Left cardiac atrium (tissue), 4 donors: Measurements from ENCODE around the gene SURF6. TPM values are rescaled to one million over a fixed set of nuclear protein-coding genes. Genes with fewer than 3 reads are reported as not detected.
"Not testable (repeated sequence)": the region's sequence is repeated elsewhere in the genome, so short reads cannot be mapped to it uniquely, and the experiment has no call there.

Experiments
- ATAC-seq, 2 donors: fragments of 200-7000 bp; cut with Tn5 transposase; one replicate each; pipeline ENCODE4 v1.9.1; 2020; ENCODE audit warnings: mild to moderate bottlenecking in 2 of 2, moderate library complexity in 2 of 2
- DNase-seq: peaks from one replicate; pipeline ENCODE4 v3.0.0-alpha.2; 2020
- intact Hi-C, 2 donors: fragments of 100-400 bp; cut with DNase I; formaldehyde crosslinking; loops; one replicate each; pipeline versions ENCODE4 v1.14.1 to v1.15.1; 2022 to 2023
- total RNA-seq, 2 donors: library from RNA; stranded (reverse); fragmentation: NEBNext Ultra II Directional; extraction: Animal tissue kit (Norgen Biotek cat#: 25700); gene quantifications; one replicate each; pipeline ENCODE4 v1.2.1, GENCODE V29; 2021
- donor health status: DM: no; HTN: yes; CAD: no.
- donor health status: DM: no; HTN: yes; CAD: no; lungs with severe emphysema.
- donor health status: DM: yes; HTN: yes; CAD: no.
- donor health status: Dilated cardiomyopathy.

Gene SURF6
- total RNA-seq, 2 donors from 2014 or later, result 11.1 to 12.2 TPM

- DNase-seq (no peak), ATAC-seq (no peak)
- intact Hi-C loops, result no loop called here
Observed at GRCh38 chr9:133333011-133333410, 3.0 kb downstream of the SURF6 start.

- intact Hi-C loops, result no loop called here
- no peak for DNase-seq
- no peak for ATAC-seq
Observed at GRCh38 chr9:133332381-133332730, 3.6 kb downstream of the SURF6 start.

GRCh38 chr9:133331641-133332380, 4.2 kb downstream of the SURF6 start:
- no peak for DNase-seq
- intact Hi-C loops, result no loop called here
- no peak for ATAC-seq

GRCh38 chr9:133331221-133331620, 4.8 kb downstream of the SURF6 start:
- intact Hi-C loops, result no loop called here
- ATAC-seq (no peak), DNase-seq (no peak)

- ATAC-seq, DNase-seq: not testable (repeated sequence)
Observed at GRCh38 chr9:133329306-133330156, 6.5 kb downstream of the SURF6 start.

GRCh38 chr9:133327834-133328484, 8.0 kb downstream of the SURF6 start:
- no peak for ATAC-seq
- DNase-seq, result no peak
- intact Hi-C loops, result loop anchor here (5.0 kb wide), 1 partner anchor 141 kb away; no protein-coding TSS in a partner anchor

More at GRCh38 chr9:133329306-133330156, 6.5 kb downstream of the SURF6 start:
- intact Hi-C loops, result loop anchor here (5.0 kb wide), 1 partner anchor 142 kb away; no protein-coding TSS in a partner anchor

- DNase-seq, ATAC-seq: not testable (repeated sequence)
- intact Hi-C loops, result loop anchor here (5.0 kb wide), 1 partner anchor 140 kb away; no protein-coding TSS in a partner anchor
Observed at GRCh38 chr9:133327021-133327420, 9.0 kb downstream of the SURF6 start.

- intact Hi-C loops, result no loop called here
- DNase-seq, result no peak
Observed at GRCh38 chr9:133323991-133324703, 11.8 kb downstream of the SURF6 start.

GRCh38 chr9:133323211-133323610, 12.8 kb downstream of the SURF6 start:
- DNase-seq, result no peak
- intact Hi-C loops, result no loop called here
- no peak for ATAC-seq

More at GRCh38 chr9:133323991-133324703, 11.8 kb downstream of the SURF6 start:
- ATAC-seq, result no peak

- ATAC-seq (no peak), DNase-seq (no peak)
- intact Hi-C loops, result no loop called here
Observed at GRCh38 chr9:133322701-133323100, 13.3 kb downstream of the SURF6 start.

GRCh38 chr9:133321411-133321935, 14.5 kb downstream of the SURF6 start:
- DNase-seq (no peak), ATAC-seq (no peak)
- intact Hi-C loops, result no loop called here

- intact Hi-C loops, result no loop called here
- ATAC-seq (no peak), DNase-seq (no peak)
Observed at GRCh38 chr9:133320421-133320881, 15.5 kb downstream of the SURF6 start.

- DNase-seq, intact Hi-C loops, ATAC-seq: not testable (repeated sequence)
Observed at GRCh38 chr9:133317551-133317950, 18.4 kb downstream of the SURF6 start.

- intact Hi-C loops, result no loop called here
- ATAC-seq (no peak), DNase-seq (no peak)
Observed at GRCh38 chr9:133315997-133316396, 20.0 kb downstream of the SURF6 start.

GRCh38 chr9:133309608-133310007, 26.4 kb downstream of the SURF6 start:
- intact Hi-C loops, result no loop called here
- DNase-seq, result no peak
- no peak for ATAC-seq

- DNase-seq, result no peak
- no peak for ATAC-seq
- intact Hi-C loops, result no loop called here
Observed at GRCh38 chr9:133307301-133307700, 28.7 kb downstream of the SURF6 start.

- no peak for ATAC-seq
- no peak for DNase-seq
- intact Hi-C loops, result no loop called here
Observed at GRCh38 chr9:133306242-133307204, 29.5 kb downstream of the SURF6 start.

- ATAC-seq, result no peak
Observed at GRCh38 chr9:133305731-133306130, 30.3 kb downstream of the SURF6 start.

More at GRCh38 chr9:133305731-133306130, 30.3 kb downstream of the SURF6 start:
- DNase-seq, result no peak
- intact Hi-C loops, result no loop called here
